GM18507 (cell line): ENCODE measurements around the gene PRKAR1B.

Experiments
- DNase-seq: peaks from one replicate; pipeline ENCODE4 v3.0.0; 2011; ENCODE audit warnings: low read depth; ENCODE audit not compliant: insufficient read length; ENCODE audit errors: extremely low spot score
- FAIRE-seq: peaks from 2 replicates; lab custom pipeline; 2011; peaks lifted over from hg19 to GRCh38; lab: Jason Lieb, UNC

The PRKAR1B gene

DNA sequence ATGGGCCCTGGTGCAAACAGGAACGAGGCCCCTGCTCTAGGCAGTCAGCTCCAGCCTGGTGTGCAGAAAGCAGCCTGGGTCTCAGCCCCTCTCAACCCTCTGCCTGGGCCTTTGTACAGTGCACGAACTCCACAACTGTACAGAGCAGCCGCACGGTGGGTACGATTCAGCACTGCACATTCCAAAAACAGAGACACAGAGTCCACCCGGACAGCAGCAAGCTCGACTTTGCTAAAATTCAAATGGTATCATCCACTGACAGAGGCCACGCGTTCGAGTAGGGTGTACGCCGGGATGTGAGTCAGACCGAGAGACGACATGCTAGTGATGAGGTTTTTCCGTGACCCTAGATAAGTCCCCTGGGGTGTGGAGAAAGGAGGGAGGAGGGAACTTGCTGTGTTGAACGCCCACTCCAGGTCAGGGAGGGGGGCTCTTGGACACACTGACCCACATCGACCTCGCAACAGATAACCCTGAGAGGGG is 141.8 kb downstream of the PRKAR1B start:
- FAIRE-seq (peak; percentile 18), DNase-seq (no peak)

DNA sequence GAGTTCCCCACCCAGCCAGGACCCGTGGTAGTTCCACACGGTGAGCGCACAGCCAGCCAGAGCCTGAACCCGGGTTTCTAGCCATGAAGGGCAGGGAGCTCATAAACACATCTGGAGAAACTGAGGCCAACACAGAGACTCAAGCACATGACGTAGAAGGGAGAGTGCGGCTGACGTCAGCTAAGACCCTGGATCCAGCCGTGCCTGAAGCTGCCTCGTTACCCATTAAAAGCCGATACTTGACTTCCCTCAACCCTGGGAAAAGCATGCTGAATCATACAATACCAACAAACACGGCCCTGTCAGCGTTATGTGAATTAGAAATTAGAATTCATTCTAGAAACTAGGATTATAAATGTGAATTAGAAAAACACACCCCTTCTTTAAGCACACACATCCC is 142.3 kb downstream of the PRKAR1B start:
- FAIRE-seq (no peak), DNase-seq (no peak)

DNA sequence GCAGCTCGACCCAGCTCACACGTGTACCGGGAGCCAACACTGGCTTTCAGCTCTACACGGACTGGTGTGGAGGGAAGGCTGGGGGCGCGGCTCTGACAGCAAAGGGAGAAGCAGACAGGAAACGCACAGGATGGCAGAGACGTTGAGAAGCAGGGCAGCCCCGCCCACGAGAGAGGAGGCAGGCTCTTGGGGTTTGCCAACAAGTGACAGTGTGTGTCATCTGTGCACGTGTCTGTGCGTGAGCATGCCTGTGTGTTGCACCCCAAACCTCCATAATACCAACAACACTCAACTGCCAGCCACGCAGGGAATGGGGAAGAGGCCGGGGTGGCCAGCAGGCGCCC is 143.0 kb downstream of the PRKAR1B start:
- DNase-seq: no peak
- FAIRE-seq: no peak

- no peak for DNase-seq
- no peak for FAIRE-seq
Measured at GRCh38 chr7:583410-584121, 143.5 kb downstream of the PRKAR1B start.

DNA sequence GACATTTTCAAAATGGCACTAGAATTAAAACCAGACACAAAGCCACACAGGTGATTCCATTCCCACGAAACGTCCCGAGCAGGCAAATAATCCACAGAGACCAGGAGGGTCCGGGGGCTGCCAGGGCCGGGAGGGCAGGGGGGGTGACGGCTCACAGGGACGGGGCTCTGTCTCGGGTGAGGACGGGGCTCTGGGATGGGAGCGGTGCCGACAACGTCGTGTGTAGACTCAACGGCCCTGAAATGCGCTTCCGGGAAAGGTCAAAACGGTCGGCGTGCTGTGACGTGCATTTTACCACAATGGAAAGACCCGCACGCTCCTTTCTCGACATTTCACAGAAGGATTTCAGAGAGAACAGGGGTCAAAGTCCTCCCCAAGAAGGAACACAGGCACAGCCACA is 144.2 kb downstream of the PRKAR1B start:
- no peak for DNase-seq
- no peak for FAIRE-seq

DNA sequence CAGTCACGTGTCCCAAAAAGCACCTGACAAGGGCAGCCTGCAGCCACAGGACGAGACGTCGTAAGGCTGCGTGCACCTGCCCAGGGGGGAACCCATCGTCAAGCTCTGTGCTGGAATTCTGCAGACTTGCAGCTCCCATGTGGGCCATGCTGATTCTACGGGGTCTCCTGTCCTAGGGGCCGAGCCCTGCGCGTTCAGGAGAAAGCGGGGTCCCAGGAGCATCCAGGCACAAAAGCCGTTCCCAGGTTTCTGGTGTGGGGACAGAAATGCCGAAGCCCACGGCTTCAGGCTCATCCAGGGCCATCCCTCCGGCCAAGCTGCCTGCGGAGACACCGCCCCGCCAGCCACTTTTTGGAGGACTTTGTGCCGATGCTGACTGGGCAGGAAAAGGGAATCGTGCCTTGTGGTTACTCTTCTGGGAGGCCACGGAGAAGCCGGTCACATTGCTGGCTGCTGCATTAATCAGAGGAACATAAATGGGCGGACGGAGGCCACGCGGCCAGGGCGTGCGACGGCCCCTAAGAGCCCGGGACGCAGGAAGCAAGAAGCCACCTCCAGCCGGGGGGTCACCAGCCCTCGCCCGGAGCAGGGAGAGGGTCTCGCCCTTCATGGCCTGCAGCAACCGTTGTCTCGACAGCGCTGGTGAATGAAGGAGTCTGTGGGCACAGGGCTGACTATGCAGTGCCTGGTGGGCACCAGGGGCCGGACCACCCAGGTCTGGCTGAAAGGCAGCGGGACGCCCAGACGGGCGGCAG is 144.8 kb downstream of the PRKAR1B start:
- DNase-seq: no peak

DNA sequence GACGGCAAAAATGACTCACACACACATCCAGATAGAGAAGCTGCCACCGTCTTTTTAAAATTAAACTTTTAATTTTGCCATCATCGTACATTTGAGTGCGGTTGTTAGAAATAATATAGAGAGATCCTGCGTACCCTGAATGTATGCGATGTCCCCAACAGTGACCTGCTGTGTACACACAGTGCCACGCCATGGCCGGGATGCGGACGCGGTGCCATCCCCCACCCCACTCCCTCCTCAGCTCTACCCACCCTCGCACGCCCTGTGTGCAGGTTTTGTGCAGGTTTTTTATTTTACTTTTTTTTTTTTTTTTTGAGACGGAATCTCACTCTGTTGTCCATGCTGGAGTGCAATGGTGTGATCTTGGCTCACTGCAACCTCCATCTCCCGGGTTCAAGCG is 148.7 kb downstream of the PRKAR1B start:
- DNase-seq (no peak), FAIRE-seq (no peak)

More for the DNA sequence above, 144.8 kb downstream of the PRKAR1B start:
- no peak for FAIRE-seq

DNA sequence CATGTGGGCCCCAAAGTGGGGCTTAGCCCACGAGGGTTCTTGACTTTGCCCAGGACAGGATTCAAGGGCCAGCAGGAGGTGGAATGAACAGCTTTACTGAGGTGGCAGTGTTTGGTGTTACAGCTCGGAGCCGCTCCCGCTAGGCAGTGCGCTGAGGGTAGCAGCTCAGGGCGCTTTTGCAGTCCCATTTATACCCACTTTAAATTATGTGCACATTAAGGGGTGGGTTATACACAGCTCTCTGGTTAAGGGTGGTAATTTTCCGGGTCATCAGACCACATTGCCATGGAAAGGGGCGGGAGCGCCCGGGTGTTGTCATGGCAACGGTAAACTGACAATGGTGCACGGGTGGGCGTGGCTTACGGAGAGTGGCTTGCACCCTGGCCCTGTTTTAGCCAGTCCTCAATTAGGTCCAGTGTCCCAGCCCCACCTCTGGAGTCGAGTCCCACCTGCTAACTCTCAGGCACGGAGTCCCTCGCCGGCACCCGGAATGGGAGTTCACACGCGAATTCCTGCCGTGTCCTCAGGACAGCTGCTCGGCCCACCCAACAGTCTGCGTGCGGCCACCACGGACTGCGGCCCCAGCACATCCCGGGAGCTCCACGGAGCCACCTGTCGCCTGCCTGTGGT is 149.2 kb downstream of the PRKAR1B start:
- DNase-seq (no peak), FAIRE-seq (no peak)

DNA sequence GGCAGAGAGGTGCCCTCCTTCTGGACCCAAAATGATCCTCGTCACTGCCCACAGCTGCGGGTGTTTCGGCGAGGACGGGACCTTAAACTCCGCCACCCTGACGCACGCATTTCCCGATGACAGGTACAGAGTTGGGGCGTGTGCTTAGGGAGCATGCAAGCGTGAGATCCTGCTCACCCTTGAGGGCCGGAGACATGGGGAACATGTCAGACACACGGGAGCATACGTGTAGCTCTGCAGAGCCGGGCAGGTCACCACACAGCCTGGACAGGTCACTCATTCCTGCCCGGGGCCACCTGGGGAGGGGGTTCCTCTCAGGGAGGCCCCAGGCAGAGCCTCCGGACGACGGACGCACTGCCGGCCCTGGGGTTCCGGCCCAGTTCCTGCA is 149.8 kb downstream of the PRKAR1B start:
- DNase-seq (no peak), FAIRE-seq (no peak)

DNA sequence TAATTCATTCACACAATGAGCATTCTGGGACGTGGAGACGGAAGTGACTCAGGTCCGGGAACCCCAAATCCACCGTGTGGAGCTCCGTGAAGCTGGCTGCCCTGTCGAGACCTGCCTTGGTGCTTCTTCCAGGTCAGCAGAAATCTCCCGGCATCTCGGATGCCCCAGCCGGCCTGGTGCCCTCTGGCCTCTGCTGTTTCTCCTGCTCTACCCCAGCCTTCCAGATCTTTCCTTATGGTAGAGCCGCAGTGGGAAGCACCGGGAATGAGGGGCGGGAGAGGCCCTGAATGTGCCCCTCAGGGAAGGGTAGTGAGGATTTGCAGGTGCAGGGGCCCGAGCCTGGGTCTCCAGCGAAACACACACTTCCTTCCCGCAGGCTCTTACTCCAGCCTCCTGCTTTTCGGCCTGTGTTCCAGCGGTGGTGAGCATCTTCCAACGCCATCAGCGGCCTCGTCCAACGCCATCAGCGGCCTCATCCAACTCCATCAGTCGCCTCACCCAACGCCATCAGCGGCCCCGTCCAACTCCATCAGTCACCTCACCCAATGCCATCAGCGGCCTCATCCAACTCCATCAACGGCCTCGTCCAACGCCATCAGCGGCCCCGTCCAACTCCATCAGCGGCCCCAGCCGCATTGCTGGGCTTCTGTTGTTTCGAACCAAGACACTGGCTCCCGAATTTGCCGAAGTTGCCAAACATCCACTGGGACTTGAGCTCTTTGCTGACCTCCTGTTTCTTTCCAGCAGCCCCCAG is 150.4 kb downstream of the PRKAR1B start:
- no peak for DNase-seq
- no peak for FAIRE-seq

- no peak for DNase-seq
- no peak for FAIRE-seq
Measured at GRCh38 chr7:575425-576366, 151.4 kb downstream of the PRKAR1B start.

DNA sequence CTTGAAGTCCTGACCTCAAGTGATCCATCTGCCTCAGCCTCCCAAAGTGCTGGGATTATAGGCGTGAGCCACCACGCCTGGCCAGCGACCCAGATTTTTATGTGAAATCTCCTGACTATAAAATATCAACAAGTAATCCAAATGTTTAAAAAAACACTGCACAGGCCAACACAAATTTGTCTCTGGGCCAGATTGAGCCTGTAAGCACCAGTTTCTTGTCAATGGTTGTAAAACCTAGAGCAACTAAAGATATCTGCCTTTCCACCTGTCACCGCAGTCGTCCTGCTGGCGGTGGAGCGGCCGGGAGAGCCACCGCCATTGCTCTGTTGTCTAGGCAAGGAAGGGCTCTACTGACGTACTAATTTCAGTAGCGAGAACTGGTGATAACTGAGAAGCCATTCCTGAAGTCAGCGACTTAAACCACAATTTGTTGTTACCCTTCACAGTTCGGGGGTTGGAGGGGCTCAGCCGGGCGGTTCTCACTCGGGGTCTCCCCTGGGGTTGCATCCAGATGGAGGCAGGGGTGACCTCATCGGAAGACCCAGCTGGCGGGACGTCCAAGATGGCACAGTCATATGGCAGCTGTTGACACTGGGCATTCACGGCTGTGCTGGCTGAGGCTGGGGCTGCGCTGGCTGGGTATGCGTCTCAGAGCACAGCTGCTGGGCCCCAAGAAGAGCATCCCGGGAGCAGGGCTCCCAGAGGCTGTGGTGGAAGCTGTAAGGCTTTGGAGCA is 152.3 kb downstream of the PRKAR1B start:
- DNase-seq (no peak), FAIRE-seq (no peak)

DNA sequence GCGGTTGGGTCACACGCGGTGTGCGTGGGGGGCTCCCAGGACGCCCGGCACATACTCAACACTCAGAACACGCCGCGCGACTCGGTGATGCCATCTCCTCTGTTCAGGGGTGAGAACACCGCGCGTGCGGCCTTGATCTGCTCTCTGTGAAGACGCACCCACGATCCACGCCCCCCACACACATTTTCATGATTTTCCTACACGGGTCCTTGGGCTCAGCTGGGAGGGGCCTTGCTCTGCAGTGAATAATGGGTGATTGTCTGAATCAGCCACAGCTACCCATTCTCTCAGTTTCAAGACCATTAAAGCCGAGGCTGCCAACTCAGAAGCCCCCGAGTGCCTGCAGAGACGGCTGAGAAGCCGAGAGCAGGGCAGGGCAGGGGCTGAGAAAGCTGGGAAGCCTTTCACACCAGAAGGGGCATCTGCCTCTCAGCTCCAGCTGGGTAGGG is 153.1 kb downstream of the PRKAR1B start:
- FAIRE-seq: no peak
- no peak for DNase-seq

DNA sequence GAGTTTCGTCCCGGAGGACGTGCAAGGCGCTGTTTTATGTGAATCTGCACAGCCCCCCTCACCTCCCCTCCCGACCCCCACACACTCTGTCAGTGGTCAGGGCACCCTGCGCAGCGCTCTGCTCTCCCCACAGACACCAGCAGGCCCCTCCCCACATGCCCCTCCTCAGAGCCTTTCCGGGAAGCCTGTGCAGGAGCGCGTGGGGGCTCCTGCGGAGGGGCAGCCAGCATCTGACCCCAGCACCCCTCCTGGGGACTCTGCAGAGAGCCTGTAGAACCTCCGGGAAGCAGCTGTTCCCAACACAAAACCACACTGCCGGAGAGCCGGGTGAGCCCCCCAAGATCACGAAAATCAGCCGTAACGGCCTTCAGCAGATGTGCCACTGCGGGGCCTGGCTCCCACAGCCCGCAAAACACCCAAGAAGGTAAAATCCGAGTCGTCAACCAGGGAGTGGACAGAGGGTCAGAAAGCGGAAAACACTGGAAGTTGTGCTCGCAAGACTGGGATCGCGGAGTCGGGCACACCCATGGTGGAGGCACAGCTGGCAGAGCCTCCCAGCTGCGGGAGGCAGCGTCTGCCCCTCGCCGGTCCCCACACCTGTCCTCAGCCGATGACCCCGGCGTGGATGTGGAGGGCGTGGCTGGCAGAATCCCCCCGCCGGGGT is 153.7 kb downstream of the PRKAR1B start:
- DNase-seq (no peak), FAIRE-seq (no peak)

GRCh38 chr7:572416-573268 is 154.4 kb downstream of the PRKAR1B start:
- no peak for FAIRE-seq
- no peak for DNase-seq

DNA sequence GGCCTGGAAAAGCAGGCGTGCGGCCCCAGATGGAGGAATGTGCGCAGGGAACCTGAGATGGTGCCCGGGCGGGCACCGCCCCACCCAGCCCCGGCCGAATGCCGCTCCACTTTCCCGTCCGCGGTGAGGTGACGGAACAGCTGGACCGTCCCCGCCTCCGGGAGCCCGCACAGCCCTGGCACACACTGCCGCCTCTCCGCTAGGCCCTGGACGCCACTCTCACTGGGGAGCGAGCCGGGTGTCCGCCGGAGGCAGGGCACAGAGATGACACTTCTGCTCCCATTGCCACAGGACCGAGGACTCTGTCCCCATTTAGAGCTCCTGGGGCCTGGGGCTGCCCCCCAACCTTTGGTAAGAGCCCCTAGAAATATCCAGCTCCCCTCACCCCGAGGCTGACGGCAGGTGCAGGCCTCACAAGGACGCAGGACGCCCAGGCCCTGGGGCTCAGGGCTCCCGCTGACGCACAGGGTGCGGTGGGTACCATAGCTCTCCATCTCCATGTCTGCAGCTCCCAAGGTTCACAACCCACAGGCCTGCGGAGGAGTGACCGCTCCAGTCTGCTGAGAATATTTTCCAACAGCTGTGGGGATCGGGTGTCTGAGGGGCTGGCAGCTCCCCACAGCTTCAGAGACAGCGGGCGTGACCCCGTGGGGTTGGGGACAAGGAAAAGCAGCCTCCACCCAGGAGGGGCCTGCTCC is 155.2 kb downstream of the PRKAR1B start:
- FAIRE-seq (no peak), DNase-seq (no peak)
